Neural cell (in vitro differentiated cells): ENCODE measurements around the gene AP3S1. TPM values are rescaled to one million over a fixed set of nuclear protein-coding genes. Genes with fewer than 3 reads are reported as not detected.

Experiments
- H2AFZ ChIP-seq: fragments of 200-600, 300-800 bp; sonication (generic), shearing (Covaris generic); 2 replicates; pipeline ENCODE4 v1.6.0; 2014; ENCODE audit warnings: low read depth, mild to moderate bottlenecking, antibody characterized with exemption, low read length, moderate library complexity
- H3F3A ChIP-seq: fragments of 200-600 bp; shearing (Covaris generic); 2 replicates; pipeline ENCODE4 v1.6.1; 2016; ENCODE audit warnings: mild to moderate bottlenecking, moderate library complexity, mixed read lengths, antibody characterized with exemption, low read length; ENCODE audit not compliant: insufficient read depth, poor library complexity, severe bottlenecking
- H3K27ac ChIP-seq: fragments of 200-600, 300-800 bp; sonication (generic), shearing (Covaris generic); 2 replicates; pipeline ENCODE4 v1.5.1; 2014; ENCODE audit warnings: mild to moderate bottlenecking, low read length, moderate library complexity
- H3K27me3 ChIP-seq: fragments of 300-800, 200-600 bp; sonication (generic), shearing (Covaris generic); 2 replicates; pipeline ENCODE4 v1.6.0; 2014; ENCODE audit warnings: mild to moderate bottlenecking, low read depth, low read length, moderate library complexity; ENCODE audit not compliant: insufficient read depth
- H3K36me3 ChIP-seq: fragments of 300-800, 200-600 bp; sonication (generic), shearing (Covaris generic); 2 replicates; pipeline ENCODE4 v1.5.1; 2014; ENCODE audit warnings: mild to moderate bottlenecking, antibody characterized with exemption, low read length, moderate library complexity; ENCODE audit not compliant: insufficient read depth
- H3K4me2 ChIP-seq: fragments of 300-800, 200-600 bp; sonication (generic), shearing (Covaris generic); 2 replicates; pipeline ENCODE4 v1.6.0; 2014; ENCODE audit warnings: mild to moderate bottlenecking, low read length
- H3K4me3 ChIP-seq: fragments of 300-800, 200-600 bp; sonication (generic), shearing (Covaris generic); 2 replicates; pipeline ENCODE4 v1.5.1; 2014; ENCODE audit warnings: mild to moderate bottlenecking, low read length, moderate library complexity
- H3K79me2 ChIP-seq: fragments of 200-600 bp; shearing (Covaris generic); replicated peaks from 2 replicates; pipeline ENCODE4 v1.6.0; 2014; ENCODE audit warnings: mild to moderate bottlenecking, low read length, moderate library complexity; ENCODE audit not compliant: insufficient read depth
- H3K9ac ChIP-seq: fragments of 300-800, 200-600 bp; sonication (generic), shearing (Covaris generic); 2 replicates; pipeline ENCODE4 v1.6.1; 2016; ENCODE audit warnings: mild to moderate bottlenecking, low read length, mixed read lengths
- H3K9me2 ChIP-seq: fragments of 200-600 bp; shearing (Covaris generic); 2 replicates; pipeline ENCODE4 v1.6.1; 2016; ENCODE audit warnings: mild to moderate bottlenecking, low read length, mixed read lengths; ENCODE audit not compliant: insufficient read depth
- H3K9me3 ChIP-seq: fragments of 200-600, 300-800 bp; sonication (generic), shearing (Covaris generic); 2 replicates; pipeline ENCODE4 v1.6.1; 2016; ENCODE audit warnings: mild to moderate bottlenecking, mixed run types, low read length, moderate library complexity, mixed read lengths
- H4K20me1 ChIP-seq: fragments of 200-600 bp; shearing (Covaris generic); 2 replicates; pipeline ENCODE4 v1.6.1; 2016; ENCODE audit warnings: mild to moderate bottlenecking, mixed run types; ENCODE audit not compliant: insufficient read depth
- CTCF ChIP-seq: fragments of 450-650 bp; IDR thresholded peaks from 2 replicates; pipeline ENCODE4 v1.5.1; 2014; ENCODE audit warnings: antibody characterized with exemption, mild to moderate bottlenecking, moderate library complexity; ENCODE audit not compliant: poor library complexity, severe bottlenecking
- EP300 ChIP-seq: fragments of 450-650 bp; conservative IDR thresholded peaks from 2 replicates; pipeline ENCODE4 v1.6.1; 2014; ENCODE audit warnings: antibody characterized with exemption, mild to moderate bottlenecking, moderate library complexity; ENCODE audit not compliant: poor library complexity, severe bottlenecking
- EZH2 ChIP-seq: fragments of 200-600, 300-800 bp; shearing (Covaris generic), sonication (generic); IDR thresholded peaks from 2 replicates; pipeline ENCODE4 v1.6.1; 2014; ENCODE audit warnings: antibody characterized with exemption, low read length, borderline replicate concordance, mild to moderate bottlenecking; ENCODE audit not compliant: insufficient read depth, poor library complexity, severe bottlenecking
- MXI1 ChIP-seq: fragments of 450-650 bp; conservative IDR thresholded peaks from 2 replicates; pipeline ENCODE4 v1.6.1; 2014; ENCODE audit warnings: antibody characterized with exemption, mild to moderate bottlenecking; ENCODE audit not compliant: poor library complexity, severe bottlenecking
- POLR2AphosphoS5 ChIP-seq: IDR thresholded peaks from 2 replicates; pipeline ENCODE4 v1.6.1; 2012
- RAD21 ChIP-seq: fragments of 450-650 bp; conservative IDR thresholded peaks from 2 replicates; pipeline ENCODE4 v1.6.1; 2014; ENCODE audit warnings: antibody characterized with exemption, mild to moderate bottlenecking, moderate library complexity
- REST ChIP-seq: IDR thresholded peaks from 2 replicates; pipeline ENCODE4 v1.6.1; 2012; ENCODE audit warnings: borderline replicate concordance
- SMC3 ChIP-seq: fragments of 450-650 bp; conservative IDR thresholded peaks from 2 replicates; pipeline ENCODE4 v1.6.1; 2014; ENCODE audit warnings: antibody characterized with exemption, mild to moderate bottlenecking, moderate library complexity; ENCODE audit not compliant: poor library complexity
- TAF1 ChIP-seq: IDR thresholded peaks from 2 replicates; pipeline ENCODE4 v1.6.1; 2012; ENCODE audit warnings: low read depth
- polyA plus RNA-seq: library from polyadenylated mRNA; depleted of rRNA; stranded (reverse); fragments of >200 nt; gene quantifications from 2 replicates; pipeline ENCODE4 v1.2.3, GENCODE V29; 2014

AP3S1 gene
- polyA plus RNA-seq, 1 donor from 2014 or later: 207 TPM

- no peak overlapping the region for H3K9ac ChIP-seq
- no peaks in the 10 kb centered on the region for H3F3A ChIP-seq
- no peaks in the 10 kb centered on the region for H3K9me2 ChIP-seq
- no peak overlapping the region for H3K27ac ChIP-seq
- no peaks in the 10 kb centered on the region for H3K79me2 ChIP-seq
- no peaks in the 10 kb centered on the region for H3K36me3 ChIP-seq
- no peak for TF ChIP-seq CTCF
- no peak for TF ChIP-seq EP300
- no peak for TF ChIP-seq POLR2AphosphoS5
- TF ChIP-seq SMC3: no peak
- TF ChIP-seq RAD21: no peak
- TF ChIP-seq TAF1: no peak
- TF ChIP-seq MXI1: no peak
- TF ChIP-seq EZH2: no peak
- no peak for TF ChIP-seq REST
- H2AFZ ChIP-seq: no peak overlapping the region
- H3K9me3 ChIP-seq: peaks cover 3% of the 10 kb centered on the region
- H3K4me2 ChIP-seq: no peak overlapping the region
- H4K20me1 ChIP-seq: no peaks in the 10 kb centered on the region
- H3K27me3 ChIP-seq: peaks cover 39% of the 10 kb centered on the region
- H3K4me3 ChIP-seq: no peak overlapping the region
These were observed 121.8 kb downstream of the AP3S1 start for GRCh38 chr5:115963566-115963965.

Other genes starting within 250 kb of the AP3S1 start
- gene TICAM2, start 239.5 kb upstream of the AP3S1 start, polyA plus RNA-seq: not detected in 2 replicates
- gene TMED7, start 215.9 kb upstream of the AP3S1 start, polyA plus RNA-seq: 62.4 and 74.3 TPM in 2 replicates
- gene CDO1, start 25.3 kb upstream of the AP3S1 start, polyA plus RNA-seq: 168 and 201 TPM in 2 replicates
- gene ATG12, start 370 bp upstream of the AP3S1 start, polyA plus RNA-seq: 135 and 141 TPM in 2 replicates
- gene LVRN, start 120.5 kb downstream of the AP3S1 start, polyA plus RNA-seq: 2.1 and 3.5 TPM in 2 replicates
- gene ARL14EPL, start 190.5 kb downstream of the AP3S1 start, polyA plus RNA-seq: 0.24 TPM in 1 of 2 replicates, not detected in the other
- gene COMMD10, start 243.1 kb downstream of the AP3S1 start, polyA plus RNA-seq: 19.8 and 23.1 TPM in 2 replicates